BJ (cell line): ENCODE results near the gene SHISAL1. TPM values are rescaled to one million over a fixed set of nuclear protein-coding genes. Genes with fewer than 3 reads are reported as not detected.
"Not testable (repeated sequence)": the region's sequence is repeated elsewhere in the genome, so short reads cannot be mapped to it uniquely, and the experiment has no call there.

ENCODE experiments used
- CTCF ChIA-PET: fragments of 350-600 bp; formaldehyde crosslinking; extraction: SDS; loops from one replicate; lab custom pipeline; 2021; ENCODE audit warnings: antibody characterized with exemption, inconsistent platforms; lab: Yijun Ruan, JAX
- POLR2A ChIA-PET: fragments of 300-600 bp; sonication (Branson Sonifier 250); formaldehyde crosslinking; extraction: SDS; loops from one replicate; lab custom pipeline; 2021; ENCODE audit warnings: antibody characterized with exemption; lab: Charles Lee
- DNase-seq: peaks from one replicate; pipeline ENCODE4 v3.0.0-alpha.2; 2011; ENCODE audit warnings: low read depth
- H3K27me3 ChIP-seq: 2 replicates; pipeline ENCODE4 v1.6.0; 2011; ENCODE audit warnings: low read length; ENCODE audit not compliant: control insufficient read depth, insufficient read depth
- H3K36me3 ChIP-seq: 2 replicates; pipeline ENCODE4 v1.5.1; 2011; ENCODE audit warnings: low read length; ENCODE audit not compliant: control insufficient read depth, insufficient read depth
- H3K4me3 ChIP-seq: 2 replicates; pipeline ENCODE4 v1.5.1; 2011; ENCODE audit warnings: low read depth, mild to moderate bottlenecking, control low read depth, low read length
- polyA plus RNA-seq: library from polyadenylated mRNA; depleted of rRNA; stranded (reverse); fragments of >200 nt; gene quantifications from 2 replicates; pipeline ENCODE4 v1.2.3, GENCODE V29; 2011
- TF ChIP-seq, protein P1 (sequence below): IDR thresholded peaks from 2 replicates; pipeline ENCODE4 v1.5.1; 2011; ENCODE audit warnings: low read depth, mild to moderate bottlenecking, control low read depth, inconsistent platforms, low read length, moderate library complexity; ENCODE audit not compliant: insufficient read depth

Gene SHISAL1
- polyA plus RNA-seq, 1 experiment, result 0.34 TPM

DNA sequence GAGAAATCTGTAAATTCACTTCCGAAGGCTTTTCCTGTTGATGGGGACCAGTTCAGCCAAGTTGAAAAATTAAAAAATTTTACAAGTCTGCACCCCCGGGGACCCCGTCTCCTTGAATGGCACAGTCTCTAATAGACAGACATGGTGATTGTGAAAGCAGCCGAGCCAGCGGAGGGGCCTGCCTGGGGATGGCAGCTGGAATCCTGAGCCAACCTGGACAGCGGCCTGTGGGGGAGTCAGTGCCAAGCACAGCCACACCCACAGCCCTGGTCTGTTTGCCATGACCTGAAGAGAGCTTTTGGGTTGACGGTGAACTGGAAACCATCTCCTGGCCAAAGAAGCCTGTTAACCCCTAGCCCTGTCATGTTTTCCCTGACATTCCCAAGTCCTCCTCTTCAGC, 67.3 kb downstream of the SHISAL1 start:
- TF ChIP-seq, protein P1, sequence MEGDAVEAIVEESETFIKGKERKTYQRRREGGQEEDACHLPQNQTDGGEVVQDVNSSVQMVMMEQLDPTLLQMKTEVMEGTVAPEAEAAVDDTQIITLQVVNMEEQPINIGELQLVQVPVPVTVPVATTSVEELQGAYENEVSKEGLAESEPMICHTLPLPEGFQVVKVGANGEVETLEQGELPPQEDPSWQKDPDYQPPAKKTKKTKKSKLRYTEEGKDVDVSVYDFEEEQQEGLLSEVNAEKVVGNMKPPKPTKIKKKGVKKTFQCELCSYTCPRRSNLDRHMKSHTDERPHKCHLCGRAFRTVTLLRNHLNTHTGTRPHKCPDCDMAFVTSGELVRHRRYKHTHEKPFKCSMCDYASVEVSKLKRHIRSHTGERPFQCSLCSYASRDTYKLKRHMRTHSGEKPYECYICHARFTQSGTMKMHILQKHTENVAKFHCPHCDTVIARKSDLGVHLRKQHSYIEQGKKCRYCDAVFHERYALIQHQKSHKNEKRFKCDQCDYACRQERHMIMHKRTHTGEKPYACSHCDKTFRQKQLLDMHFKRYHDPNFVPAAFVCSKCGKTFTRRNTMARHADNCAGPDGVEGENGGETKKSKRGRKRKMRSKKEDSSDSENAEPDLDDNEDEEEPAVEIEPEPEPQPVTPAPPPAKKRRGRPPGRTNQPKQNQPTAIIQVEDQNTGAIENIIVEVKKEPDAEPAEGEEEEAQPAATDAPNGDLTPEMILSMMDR, result no peak
- DNase-seq, result no peak
- H3K4me3 ChIP-seq, result no peak overlapping the region
- H3K27me3 ChIP-seq, result peaks cover 4% of the 10 kb centered on the region
- POLR2A ChIA-PET, result no interaction called here
- CTCF ChIA-PET, result no interaction called here
- H3K36me3 ChIP-seq, result no peaks in the 10 kb centered on the region

DNA sequence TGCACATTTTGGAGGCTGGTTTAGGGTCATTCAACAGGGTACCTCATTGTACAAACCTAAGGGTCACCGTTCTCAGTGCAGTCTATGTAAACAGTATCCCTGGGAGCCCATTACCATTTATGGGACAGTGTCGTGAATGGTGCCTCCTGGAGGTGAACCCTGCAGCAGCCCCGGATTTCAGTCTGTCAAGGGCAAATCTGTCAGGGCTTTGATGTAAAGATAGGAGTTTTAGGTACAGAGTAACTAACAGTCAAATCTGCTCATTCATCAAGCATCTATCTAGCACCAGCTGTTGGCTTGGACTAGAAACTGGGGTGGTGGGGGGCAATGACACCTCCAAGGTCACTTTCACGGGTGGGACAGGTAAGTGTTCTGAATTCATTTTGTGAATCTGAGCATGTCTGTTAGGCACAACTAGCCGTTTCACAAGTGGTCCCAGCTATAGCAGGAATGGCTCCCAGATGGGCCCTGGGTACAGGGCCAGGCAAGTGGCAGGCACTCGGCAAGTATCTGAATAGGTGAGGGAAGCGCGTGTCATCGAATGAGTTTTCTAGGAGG, 68.4 kb downstream of the SHISAL1 start:
- DNase-seq, result no peak
- H3K27me3 ChIP-seq, result peaks cover 4% of the 10 kb centered on the region
- POLR2A ChIA-PET, result no interaction called here
- H3K4me3 ChIP-seq, result no peak overlapping the region
- TF ChIP-seq, protein P1, result no peak
- CTCF ChIA-PET, result no interaction called here
- H3K36me3 ChIP-seq, result no peaks in the 10 kb centered on the region

DNA sequence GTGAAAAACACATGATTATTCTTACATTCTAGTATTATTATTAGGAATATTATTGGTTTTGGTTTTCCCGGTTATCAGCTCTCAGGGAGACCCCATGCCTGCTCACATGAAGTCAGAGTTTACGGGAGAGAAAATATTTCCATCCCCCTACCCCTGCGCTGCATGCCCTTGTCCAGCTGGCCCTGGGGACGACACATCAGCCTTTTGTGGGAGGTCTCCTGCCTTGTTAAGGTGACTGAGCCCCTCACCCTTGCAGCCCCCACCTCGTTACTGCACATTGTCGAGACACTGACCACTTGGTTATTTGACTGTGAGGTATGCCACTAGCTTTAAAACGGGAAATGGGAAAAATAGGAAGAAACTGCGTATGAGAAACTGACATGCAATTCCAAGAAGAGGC, 69.0 kb downstream of the SHISAL1 start:
- Histone ChIP-seq H3K36me3 (no peaks in the 10 kb centered on the region), H3K4me3 (no peak overlapping the region), H3K27me3 (peaks cover 4% of the 10 kb centered on the region)
- POLR2A ChIA-PET, result no interaction called here
- CTCF ChIA-PET, result no interaction called here
- no peak for DNase-seq
- TF ChIP-seq, protein P1, result no peak

DNA sequence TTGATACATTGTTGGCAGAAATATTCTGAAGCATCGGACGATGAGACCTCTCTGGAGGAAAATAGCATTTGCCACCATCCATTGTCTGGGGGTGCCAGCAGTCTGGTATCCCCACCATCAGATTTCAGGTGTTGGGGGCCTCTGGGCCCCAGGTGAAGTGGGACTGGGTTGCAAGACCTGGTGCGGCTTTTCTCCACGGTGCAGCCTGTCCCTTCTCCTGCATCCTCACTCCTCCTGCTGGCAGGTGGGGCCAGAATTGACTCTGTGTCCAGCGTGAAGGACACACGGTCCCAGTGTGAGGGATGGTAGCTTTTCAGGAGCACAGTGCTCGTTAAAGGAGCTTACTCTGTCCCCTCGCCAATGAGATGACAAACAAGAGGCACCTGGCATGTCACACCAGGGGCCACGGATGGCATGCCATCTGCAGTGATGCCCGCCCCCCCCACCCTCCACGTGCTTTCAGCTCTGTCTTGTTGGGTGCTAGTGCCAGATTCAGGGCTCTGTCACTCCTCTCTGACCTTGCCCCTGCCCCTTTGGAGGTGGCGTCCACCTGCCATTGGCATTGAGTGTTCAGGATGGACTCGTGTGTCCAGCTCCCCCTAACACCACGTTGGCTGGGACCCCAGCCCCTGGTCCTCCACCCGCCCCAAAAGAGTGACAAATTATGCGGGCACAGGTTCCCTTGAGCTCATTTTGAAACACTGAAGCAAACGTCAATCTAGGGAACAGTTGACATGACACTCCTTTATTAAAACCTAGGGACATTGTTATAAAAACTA, 69.6 kb downstream of the SHISAL1 start:
- ChIA-PET POLR2A (no interaction called here), CTCF (no interaction called here)
- H3K27me3 ChIP-seq, result peaks cover 4% of the 10 kb centered on the region
- H3K36me3 ChIP-seq, result no peaks in the 10 kb centered on the region
- TF ChIP-seq, protein P1, result no peak
- no peak overlapping the region for H3K4me3 ChIP-seq
- no peak for DNase-seq

DNA sequence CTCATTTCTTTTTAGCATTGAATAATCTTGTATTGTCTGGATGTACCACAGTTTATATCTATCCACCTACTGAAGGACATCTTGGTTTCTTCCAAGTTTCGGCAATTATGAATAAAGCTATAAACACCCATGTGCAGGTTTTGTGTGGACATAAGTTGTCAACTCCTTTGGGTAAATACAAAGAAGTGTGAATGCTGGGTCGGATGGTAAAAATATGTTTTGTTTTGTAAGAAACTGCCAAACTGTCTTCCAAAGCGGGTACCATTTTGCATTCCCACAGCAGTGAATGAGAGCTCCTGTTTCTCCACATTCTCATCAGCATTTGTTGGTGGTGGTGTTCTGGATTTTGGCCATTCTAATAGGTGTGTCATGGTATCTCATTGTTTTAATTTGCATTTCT, 71.6 kb downstream of the SHISAL1 start:
- POLR2A ChIA-PET, DNase-seq, H3K4me3 ChIP-seq, H3K27me3 ChIP-seq, H3K36me3 ChIP-seq: not testable (repeated sequence)
- CTCF ChIA-PET, result interaction anchor here (0.6 kb wide), 1 partner anchor 192 kb away, joined by 4 read pairs; no protein-coding TSS in a partner anchor
